Brain microvascular endothelial cell (primary cell): Measurements from ENCODE around the gene CADM3.

Source experiments
- DNase-seq: peaks from one replicate; pipeline ENCODE4 v3.0.0-alpha.2; 2020
- H3K27ac ChIP-seq: fragments of 250-450 bp; sonication (Bioruptor Pico); 2 replicates; pipeline ENCODE4 v1.5.1; 2020; ENCODE audit warnings: mild to moderate bottlenecking, moderate library complexity
- H3K27me3 ChIP-seq: fragments of 250-450 bp; sonication (Bioruptor Pico); replicated peaks from 2 replicates; pipeline ENCODE4 v1.5.1; 2020; ENCODE audit warnings: mild to moderate bottlenecking
- H3K36me3 ChIP-seq: fragments of 250-450 bp; sonication (Bioruptor Pico); replicated peaks from 2 replicates; pipeline ENCODE4 v1.5.1; 2020; ENCODE audit warnings: mild to moderate bottlenecking
- H3K4me3 ChIP-seq: 2 replicates; pipeline ENCODE4 v1.5.1; 2011; ENCODE audit warnings: low read depth, mild to moderate bottlenecking, control low read depth, low read length, moderate library complexity
- in situ Hi-C: cut with HindIII; loops from 2 replicates; pipeline ENCODE4 v1.10.0; 2017; ENCODE audit warnings: low sequenced_read_pairs, low pct_ligation_motif_present
- TF ChIP-seq, protein P1 (sequence below): IDR thresholded peaks from 2 replicates; pipeline ENCODE4 v1.5.1; 2011; ENCODE audit warnings: low read depth, mild to moderate bottlenecking, moderate library complexity, low read length, control low read depth, inconsistent platforms; ENCODE audit errors: missing control alignments

Gene CADM3

DNA sequence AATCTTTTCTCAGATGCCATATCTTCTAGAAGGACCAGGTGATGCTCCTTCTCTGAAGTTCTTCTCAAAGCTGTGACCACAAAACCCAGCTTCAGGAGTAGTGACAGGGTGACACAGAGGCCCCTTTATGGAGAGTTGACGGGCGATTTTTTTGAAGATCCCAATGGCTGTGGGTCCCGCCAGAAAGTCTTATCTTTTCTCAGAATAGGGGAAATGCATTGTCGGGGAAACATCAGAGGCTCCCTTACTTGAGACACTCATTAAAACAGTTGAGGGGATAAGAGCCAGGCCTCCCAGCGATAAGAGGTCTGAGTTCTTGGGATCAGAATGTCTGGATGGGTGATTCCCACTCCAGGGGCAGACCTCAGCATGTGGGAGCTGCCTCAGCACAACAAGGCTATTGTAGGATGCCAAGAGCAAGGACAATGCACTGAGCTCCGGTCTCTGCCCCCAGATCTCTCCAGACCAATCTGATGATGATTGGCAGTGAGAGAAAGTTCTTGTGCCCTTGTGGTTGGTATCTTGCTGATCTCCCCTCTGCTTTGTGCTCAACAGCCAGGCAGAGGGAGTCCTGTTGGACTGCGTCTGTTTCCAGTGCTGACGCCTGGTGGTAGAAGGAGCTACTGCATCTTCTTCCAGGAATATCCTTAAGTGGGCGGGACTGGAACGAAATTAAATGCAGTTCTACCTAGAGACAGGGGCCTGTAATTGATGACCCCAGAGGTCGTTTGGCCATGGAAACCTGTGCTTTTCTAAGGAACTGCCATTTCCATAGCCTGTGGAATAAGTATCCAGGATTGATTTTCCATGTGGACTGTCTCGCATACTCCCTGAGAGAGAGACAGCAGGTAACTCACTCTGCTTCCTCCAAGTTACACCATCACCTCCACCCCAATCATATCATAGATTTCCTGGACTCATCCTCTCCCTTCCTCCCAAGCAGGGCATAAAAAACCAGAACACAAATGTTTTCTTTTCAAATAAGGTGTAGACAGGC is 26.4 kb downstream of the CADM3 start:
- no peaks in the 10 kb centered on the region for H3K27me3 ChIP-seq
- in situ Hi-C loops: no loop called here
- no peaks in the 10 kb centered on the region for H3K36me3 ChIP-seq
- no peak overlapping the region for H3K4me3 ChIP-seq
- TF ChIP-seq, protein P1, sequence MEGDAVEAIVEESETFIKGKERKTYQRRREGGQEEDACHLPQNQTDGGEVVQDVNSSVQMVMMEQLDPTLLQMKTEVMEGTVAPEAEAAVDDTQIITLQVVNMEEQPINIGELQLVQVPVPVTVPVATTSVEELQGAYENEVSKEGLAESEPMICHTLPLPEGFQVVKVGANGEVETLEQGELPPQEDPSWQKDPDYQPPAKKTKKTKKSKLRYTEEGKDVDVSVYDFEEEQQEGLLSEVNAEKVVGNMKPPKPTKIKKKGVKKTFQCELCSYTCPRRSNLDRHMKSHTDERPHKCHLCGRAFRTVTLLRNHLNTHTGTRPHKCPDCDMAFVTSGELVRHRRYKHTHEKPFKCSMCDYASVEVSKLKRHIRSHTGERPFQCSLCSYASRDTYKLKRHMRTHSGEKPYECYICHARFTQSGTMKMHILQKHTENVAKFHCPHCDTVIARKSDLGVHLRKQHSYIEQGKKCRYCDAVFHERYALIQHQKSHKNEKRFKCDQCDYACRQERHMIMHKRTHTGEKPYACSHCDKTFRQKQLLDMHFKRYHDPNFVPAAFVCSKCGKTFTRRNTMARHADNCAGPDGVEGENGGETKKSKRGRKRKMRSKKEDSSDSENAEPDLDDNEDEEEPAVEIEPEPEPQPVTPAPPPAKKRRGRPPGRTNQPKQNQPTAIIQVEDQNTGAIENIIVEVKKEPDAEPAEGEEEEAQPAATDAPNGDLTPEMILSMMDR: peak; percentile 96
- peak; percentile 78 for DNase-seq
- no peak overlapping the region for H3K27ac ChIP-seq

DNA sequence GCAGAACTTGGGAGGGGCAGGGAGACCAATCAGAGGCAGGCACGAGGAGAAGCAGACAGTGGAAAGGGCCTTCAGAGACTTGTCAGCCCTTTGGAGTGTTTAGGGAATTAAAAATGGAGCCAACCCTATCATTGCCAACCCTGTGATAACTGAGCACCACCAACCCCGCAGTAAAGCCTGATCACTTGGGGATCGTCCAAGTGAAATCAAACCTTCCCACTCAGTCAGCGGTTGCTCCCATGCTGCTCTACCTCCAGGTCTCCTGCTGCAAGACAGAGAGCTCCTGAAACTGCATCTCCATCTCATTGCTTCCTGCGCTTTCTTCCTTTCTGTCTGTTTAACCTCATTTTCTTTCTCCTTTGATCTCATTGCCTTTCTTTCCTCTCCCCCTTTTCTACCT is 28.5 kb downstream of the CADM3 start:
- Histone ChIP-seq H3K27ac (no peak overlapping the region), H3K36me3 (no peaks in the 10 kb centered on the region), H3K4me3 (no peak overlapping the region), H3K27me3 (no peaks in the 10 kb centered on the region)
- TF ChIP-seq, protein P1: no peak
- in situ Hi-C loops: no loop called here
- no peak for DNase-seq

DNA sequence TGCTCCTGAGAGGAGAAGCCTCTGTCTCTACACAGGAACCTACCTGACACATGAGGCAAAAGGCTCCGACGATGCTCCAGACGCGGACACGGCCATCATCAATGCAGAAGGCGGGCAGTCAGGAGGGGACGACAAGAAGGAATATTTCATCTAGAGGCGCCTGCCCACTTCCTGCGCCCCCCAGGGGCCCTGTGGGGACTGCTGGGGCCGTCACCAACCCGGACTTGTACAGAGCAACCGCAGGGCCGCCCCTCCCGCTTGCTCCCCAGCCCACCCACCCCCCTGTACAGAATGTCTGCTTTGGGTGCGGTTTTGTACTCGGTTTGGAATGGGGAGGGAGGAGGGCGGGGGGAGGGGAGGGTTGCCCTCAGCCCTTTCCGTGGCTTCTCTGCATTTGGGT is 29.4 kb downstream of the CADM3 start:
- no peak for DNase-seq
- Histone ChIP-seq H3K36me3 (no peaks in the 10 kb centered on the region), H3K4me3 (no peak overlapping the region), H3K27me3 (no peaks in the 10 kb centered on the region), H3K27ac (no peak overlapping the region)
- TF ChIP-seq, protein P1: no peak
- in situ Hi-C loops: no loop called here

DNA sequence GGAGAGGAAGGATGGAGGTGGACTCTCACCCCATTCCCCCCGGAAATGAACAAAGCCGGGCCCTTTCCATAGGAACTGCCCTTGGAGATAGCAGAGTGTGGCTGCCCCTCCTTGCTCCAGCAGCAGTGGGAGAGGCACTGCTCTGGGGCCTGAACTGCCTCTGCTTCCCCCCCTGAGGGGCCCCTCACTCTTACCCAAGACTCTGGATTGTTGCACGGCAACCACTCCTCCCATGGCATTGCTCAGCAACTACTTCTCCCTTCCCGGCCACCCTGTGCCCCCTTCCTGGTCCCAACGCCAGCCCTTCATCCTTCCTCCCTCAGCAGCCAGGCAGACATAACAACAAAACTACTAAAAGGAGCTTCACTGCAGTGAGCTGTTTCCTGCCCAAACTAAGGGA is 30.2 kb downstream of the CADM3 start:
- TF ChIP-seq, protein P1: no peak
- Histone ChIP-seq H3K27ac (no peak overlapping the region), H3K27me3 (no peaks in the 10 kb centered on the region), H3K4me3 (no peak overlapping the region), H3K36me3 (no peaks in the 10 kb centered on the region)
- DNase-seq: no peak
- in situ Hi-C loops: no loop called here

DNA sequence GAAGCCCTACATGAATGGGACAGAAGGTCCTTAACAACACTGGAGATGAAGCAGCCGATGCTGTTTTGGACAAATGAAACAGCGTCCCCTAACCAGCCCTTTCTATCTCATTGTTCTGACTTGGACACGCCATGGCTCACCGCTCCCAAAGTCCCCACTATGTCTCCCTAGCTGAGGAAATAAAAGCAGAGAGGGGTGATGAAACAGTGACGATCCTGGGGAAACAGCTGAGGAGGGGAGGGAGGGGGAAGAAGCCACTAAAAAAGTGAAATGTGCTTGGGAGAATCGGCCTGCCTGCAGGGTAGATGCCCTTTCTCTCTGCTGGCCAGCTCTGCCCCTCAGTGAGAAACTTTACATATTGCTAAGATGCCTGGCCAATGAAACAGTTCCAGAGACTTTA is 32.2 kb downstream of the CADM3 start:
- Histone ChIP-seq H3K36me3 (no peaks in the 10 kb centered on the region), H3K4me3 (no peak overlapping the region), H3K27ac (no peak overlapping the region), H3K27me3 (no peaks in the 10 kb centered on the region)
- TF ChIP-seq, protein P1: no peak
- DNase-seq: no peak
- in situ Hi-C loops: no loop called here
